Endothelial cell of umbilical vein (primary cell): ENCODE data around the gene KLHL26. TPM values are rescaled to one million over a fixed set of nuclear protein-coding genes. Genes with fewer than 3 reads are reported as not detected.

Experiments
- BruUV-seq: library from RNA; stranded (reverse); fragments of 400-500 nt; replicated peaks from 2 replicates; lab custom pipeline; 2021; lab: Mats Ljungman, UMichigan
- CTCF ChIA-PET: fragments of 300-600, 350-600 bp; sonication (Branson Sonifier 250); formaldehyde crosslinking; loops from one replicate; lab custom pipeline; 2021; ENCODE audit warnings: antibody characterized with exemption, inconsistent platforms; lab: Charles Lee
- POLR2A ChIA-PET: fragments of 300-600, 350-600 bp; sonication (Branson Sonifier 250); formaldehyde crosslinking; loops from one replicate; lab custom pipeline; 2021; ENCODE audit warnings: antibody characterized with exemption, inconsistent platforms; lab: Charles Lee
- DNase-seq: peaks from one replicate; pipeline ENCODE4 v3.0.0-alpha.2; 2011; ENCODE audit warnings: low read depth, low spot score
- FAIRE-seq: peaks from 2 replicates; lab custom pipeline; 2011; peaks lifted over from hg19 to GRCh38; lab: Jason Lieb, UNC
- H2AFZ ChIP-seq: 2 replicates; pipeline ENCODE4 v1.6.0; 2012; ENCODE audit warnings: low read depth, low read length, control low read depth, inconsistent platforms
- H3K27ac ChIP-seq: 2 replicates; pipeline ENCODE4 v1.5.1; 2011; ENCODE audit warnings: low read depth, mild to moderate bottlenecking, control low read depth, low read length, moderate library complexity; ENCODE audit not compliant: insufficient read depth
- H3K27me3 ChIP-seq, 2 experiments: 2 replicates each; pipeline versions ENCODE4 v1.6.0 to v1.6.1; 2011; ENCODE audit warnings: low read length in 2 of 2, mixed read lengths in 1 of 2; ENCODE audit not compliant: control insufficient read depth in 2 of 2, insufficient read depth in 2 of 2
- H3K36me3 ChIP-seq, 2 experiments: 2 replicates in 1 of 2; 3 replicates in 1 of 2; pipeline ENCODE4 v1.5.1; 2011; ENCODE audit warnings: low read length in 2 of 2, mild to moderate bottlenecking in 1 of 2, moderate library complexity in 1 of 2; ENCODE audit not compliant: control insufficient read depth in 2 of 2, insufficient read depth in 2 of 2; ENCODE audit errors: extremely low read depth in 1 of 2
- H3K4me1 ChIP-seq: 3 replicates; pipeline ENCODE4 v1.5.1; 2011; ENCODE audit warnings: mild to moderate bottlenecking, low read length; ENCODE audit not compliant: control insufficient read depth, insufficient read depth; ENCODE audit errors: extremely low read depth
- H3K4me2 ChIP-seq: 2 replicates; pipeline ENCODE4 v1.6.1; 2011; ENCODE audit warnings: low read length, control low read depth, mixed read lengths; ENCODE audit not compliant: insufficient read depth
- H3K4me3 ChIP-seq, 3 experiments: fragments of 200-600 bp in 1 of 3; sonication (generic), shearing (Covaris generic) in 1 of 3; replicated peaks in 1 of 3; 2 replicates each; pipeline ENCODE4 v1.5.1; 2011 to 2016; ENCODE audit warnings: control low read depth in 3 of 3, low read length in 3 of 3, mild to moderate bottlenecking in 2 of 3, inconsistent platforms in 1 of 3, low read depth in 1 of 3, moderate library complexity in 1 of 3; ENCODE audit not compliant: insufficient read depth in 1 of 3
- H3K79me2 ChIP-seq: 2 replicates; pipeline ENCODE4 v1.6.0; 2012; ENCODE audit warnings: low read length, inconsistent platforms; ENCODE audit not compliant: control insufficient read depth, insufficient read depth
- H3K9ac ChIP-seq: replicated peaks from 2 replicates; pipeline ENCODE3; 2011; ENCODE audit warnings: low read length, control low read depth; ENCODE audit not compliant: insufficient read depth; ENCODE audit errors: extremely low read depth
- H3K9me1 ChIP-seq: replicated peaks from 3 replicates; pipeline ENCODE4 v1.6.0; 2011; ENCODE audit warnings: mild to moderate bottlenecking, low read length; ENCODE audit not compliant: control insufficient read depth, insufficient read depth; ENCODE audit errors: extremely low read depth
- H3K9me3 ChIP-seq: replicated peaks from 2 replicates; pipeline ENCODE4 v1.5.1; 2012; ENCODE audit warnings: low read length, inconsistent platforms; ENCODE audit not compliant: control insufficient read depth, insufficient read depth
- H4K20me1 ChIP-seq: replicated peaks from 2 replicates; pipeline ENCODE3; 2011; ENCODE audit warnings: mild to moderate bottlenecking, low read length; ENCODE audit not compliant: control insufficient read depth, insufficient read depth; ENCODE audit errors: extremely low read depth
- CTCF ChIP-seq, 2 donors: IDR thresholded peaks; 1 replicate in 1 of 2; 2 replicates in 1 of 2; pipeline ENCODE4 v1.5.1; 2011; ENCODE audit warnings: low read length in 2 of 2, mild to moderate bottlenecking in 2 of 2, moderate library complexity in 2 of 2, control low read depth in 1 of 2, inconsistent platforms in 1 of 2, low read depth in 1 of 2; ENCODE audit not compliant: insufficient read depth in 1 of 2; ENCODE audit errors: extremely low read depth in 1 of 2
- EZH2 ChIP-seq: IDR thresholded peaks from 2 replicates; pipeline ENCODE4 v1.6.1; 2012; ENCODE audit warnings: borderline replicate concordance, low read depth, mild to moderate bottlenecking, moderate library complexity, low read length, inconsistent platforms; ENCODE audit not compliant: severe bottlenecking
- FOS ChIP-seq: IDR thresholded peaks from 2 replicates; pipeline ENCODE4 v1.6.1; 2011; ENCODE audit warnings: mild to moderate bottlenecking, low read length, moderate library complexity, borderline replicate concordance; ENCODE audit not compliant: insufficient read depth
- GATA2 ChIP-seq: IDR thresholded peaks from 2 replicates; pipeline ENCODE4 v1.7.0; 2011; ENCODE audit warnings: low read depth, mild to moderate bottlenecking, moderate library complexity, mixed read lengths, low read length; ENCODE audit not compliant: insufficient read length, insufficient read depth
- JUN ChIP-seq: IDR thresholded peaks from 2 replicates; pipeline ENCODE4 v1.6.1; 2011; ENCODE audit warnings: borderline replicate concordance, low read depth; ENCODE audit not compliant: insufficient read length, insufficient read depth
- MYC ChIP-seq: IDR thresholded peaks from one replicate; pipeline ENCODE4 v1.6.1; 2011; ENCODE audit warnings: mild to moderate bottlenecking, low read depth, low read length
- POLR2A ChIP-seq: IDR thresholded peaks from 2 replicates; pipeline ENCODE4 v1.6.1; 2012; ENCODE audit warnings: low read depth, mild to moderate bottlenecking, control low read depth, low read length
- POLR2AphosphoS5 ChIP-seq: IDR thresholded peaks from 2 replicates; pipeline ENCODE4 v1.6.1; 2012; ENCODE audit warnings: low read depth, mild to moderate bottlenecking, control low read depth, low read length, moderate library complexity; ENCODE audit not compliant: insufficient read depth
- dilution Hi-C: fragments of 300-500 bp; cut with MboI; formaldehyde crosslinking; loops from one replicate; pipeline ENCODE4 v1.15.0; 2019; ENCODE audit warnings: low sequenced_read_pairs; ENCODE audit not compliant: extremely low pct_ligation_motif_present
- intact Hi-C: fragments of 100-400 bp; cut with micrococcal nuclease; formaldehyde crosslinking; loops from one replicate; pipeline ENCODE4 v1.10.0; 2022
- polyA plus RNA-seq, 4 experiments: library from polyadenylated mRNA; depleted of rRNA in 3 of 4; stranded (reverse) in 3 of 4; unstranded in 1 of 4; fragments of >200 nt; gene quantifications; 2 replicates each; pipeline versions ENCODE4 v1.2.1 to v1.2.3, GENCODE V29; 2011 to 2012; ENCODE audit warnings: missing spikeins in 1 of 4
- total RNA-seq: library from RNA; stranded (reverse); gene quantifications from 2 replicates; pipeline ENCODE4 v1.2.3, GENCODE V29; 2021
- TF ChIP-seq, protein P1 (sequence below): IDR thresholded peaks from 2 replicates; pipeline ENCODE4 v1.6.1; 2011; ENCODE audit not compliant: insufficient read depth, insufficient read length

KLHL26 gene
- total and polyA plus RNA-seq, 2 donors (not counting 3 experiments of a cell fraction or from before 2014, with no cell fraction given), result 2.4 to 6.2 TPM

GRCh38 chr19:18711893-18712292, 75.1 kb downstream of the KLHL26 start:
- Histone ChIP-seq H3K4me3 (no peak overlapping the region), H3K27me3 (no peaks in the 10 kb centered on the region), H2AFZ (no peak overlapping the region), H3K4me2 (no peak overlapping the region), H3K9me3 (no peaks in the 10 kb centered on the region), H3K9me1 (no peaks in the 10 kb centered on the region), H4K20me1 (no peaks in the 10 kb centered on the region), H3K36me3 (no peaks in the 10 kb centered on the region), H3K9ac (no peak overlapping the region), H3K27ac (no peak overlapping the region), H3K4me1 (peaks cover 2% of the 10 kb centered on the region), H3K79me2 (no peaks in the 10 kb centered on the region)
- dilution Hi-C loops, result no loop called here
- intact Hi-C loops, result no loop called here
- DNase-seq (no peak), FAIRE-seq (peak; percentile 64)
- CTCF ChIA-PET, result interaction anchor here (1.1 kb wide), 1 partner anchor 13 kb away, joined by 3 read pairs; no protein-coding TSS in a partner anchor
- POLR2A ChIA-PET, result no interaction called here
- BruUV-seq, result no TSS peak
- TF ChIP-seq GATA2 (no peak), POLR2AphosphoS5 (no peak), JUN (no peak), FOS (no peak), MYC (no peak), EZH2 (no peak), CTCF (IDR thresholded peaks at IDR 0.05; ENCODE audit: extremely low read depth in 1 of 2, insufficient read depth in 1 of 2, low read depth in 1 of 2, low read length in 2 of 2) (no peak), POLR2A (no peak)
- TF ChIP-seq, protein P1, sequence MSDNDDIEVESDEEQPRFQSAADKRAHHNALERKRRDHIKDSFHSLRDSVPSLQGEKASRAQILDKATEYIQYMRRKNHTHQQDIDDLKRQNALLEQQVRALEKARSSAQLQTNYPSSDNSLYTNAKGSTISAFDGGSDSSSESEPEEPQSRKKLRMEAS, result no peak
